ENCODE results near the gene OR8B12. TPM values are rescaled to one million over a fixed set of nuclear protein-coding genes. Genes with fewer than 3 reads are reported as not detected.

The OR8B12 gene
- polyA plus RNA-seq, 1 donor from 2014 or later, result not detected

DNA sequence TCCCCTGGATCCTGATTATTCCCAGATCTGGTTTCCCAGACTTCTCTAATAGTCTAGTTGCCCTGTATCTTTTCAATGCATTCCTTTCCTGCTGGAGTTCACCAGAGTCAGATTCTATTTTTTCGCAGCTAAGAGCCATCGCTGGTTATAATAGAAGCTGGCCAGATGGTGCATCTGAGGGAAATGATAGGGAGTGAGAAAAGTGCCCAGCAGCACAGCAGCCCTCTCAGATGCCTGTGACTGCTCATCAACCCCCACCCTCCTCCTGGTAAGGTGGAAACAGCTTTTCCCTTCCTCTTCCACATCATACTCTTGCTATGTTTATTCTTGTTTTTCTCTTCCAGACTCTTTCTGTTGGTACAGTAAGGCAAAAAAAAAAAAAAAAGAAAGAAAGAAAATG lies 39.1 kb upstream of the OR8B12 start:
- Histone ChIP-seq H3K9me3 (ENCODE audit: low read length) (no peaks in the 10 kb centered on the region), H3F3A (ENCODE audit: insufficient read depth, low read length, poor library complexity, severe bottlenecking) (no peaks in the 10 kb centered on the region), H3K9me2 (ENCODE audit: insufficient read depth, low read length) (no peaks in the 10 kb centered on the region), H3K4me2 (ENCODE audit: low read length) (no peak overlapping the region), H3K27ac (ENCODE audit: low read length) (no peak overlapping the region), H3K4me3 (ENCODE audit: low read length) (no peak overlapping the region), H3K27me3 (ENCODE audit: insufficient read depth, low read depth, low read length) (no peaks in the 10 kb centered on the region), H2AFZ (ENCODE audit: low read depth, low read length) (no peak overlapping the region), H3K79me2 (replicated peaks; ENCODE audit: insufficient read depth, low read length) (no peaks in the 10 kb centered on the region), H3K36me3 (ENCODE audit: insufficient read depth, low read length) (no peaks in the 10 kb centered on the region), H4K20me1 (ENCODE audit: insufficient read depth) (no peaks in the 10 kb centered on the region), H3K9ac (ENCODE audit: low read length) (no peak overlapping the region)
- TF ChIP-seq SMC3 (conservative IDR thresholded peaks at IDR 0.05; ENCODE audit: poor library complexity), result no peak
- no peak for TF ChIP-seq POLR2AphosphoS5 (IDR thresholded peaks at IDR 0.05)
- TF ChIP-seq EP300 (conservative IDR thresholded peaks at IDR 0.05; ENCODE audit: poor library complexity, severe bottlenecking), result no peak
- no peak for TF ChIP-seq EZH2 (IDR thresholded peaks at IDR 0.05; ENCODE audit: borderline replicate concordance, insufficient read depth, low read length, poor library complexity, severe bottlenecking)
- no peak for TF ChIP-seq TAF1 (IDR thresholded peaks at IDR 0.05; ENCODE audit: low read depth)
- TF ChIP-seq, protein P1, sequence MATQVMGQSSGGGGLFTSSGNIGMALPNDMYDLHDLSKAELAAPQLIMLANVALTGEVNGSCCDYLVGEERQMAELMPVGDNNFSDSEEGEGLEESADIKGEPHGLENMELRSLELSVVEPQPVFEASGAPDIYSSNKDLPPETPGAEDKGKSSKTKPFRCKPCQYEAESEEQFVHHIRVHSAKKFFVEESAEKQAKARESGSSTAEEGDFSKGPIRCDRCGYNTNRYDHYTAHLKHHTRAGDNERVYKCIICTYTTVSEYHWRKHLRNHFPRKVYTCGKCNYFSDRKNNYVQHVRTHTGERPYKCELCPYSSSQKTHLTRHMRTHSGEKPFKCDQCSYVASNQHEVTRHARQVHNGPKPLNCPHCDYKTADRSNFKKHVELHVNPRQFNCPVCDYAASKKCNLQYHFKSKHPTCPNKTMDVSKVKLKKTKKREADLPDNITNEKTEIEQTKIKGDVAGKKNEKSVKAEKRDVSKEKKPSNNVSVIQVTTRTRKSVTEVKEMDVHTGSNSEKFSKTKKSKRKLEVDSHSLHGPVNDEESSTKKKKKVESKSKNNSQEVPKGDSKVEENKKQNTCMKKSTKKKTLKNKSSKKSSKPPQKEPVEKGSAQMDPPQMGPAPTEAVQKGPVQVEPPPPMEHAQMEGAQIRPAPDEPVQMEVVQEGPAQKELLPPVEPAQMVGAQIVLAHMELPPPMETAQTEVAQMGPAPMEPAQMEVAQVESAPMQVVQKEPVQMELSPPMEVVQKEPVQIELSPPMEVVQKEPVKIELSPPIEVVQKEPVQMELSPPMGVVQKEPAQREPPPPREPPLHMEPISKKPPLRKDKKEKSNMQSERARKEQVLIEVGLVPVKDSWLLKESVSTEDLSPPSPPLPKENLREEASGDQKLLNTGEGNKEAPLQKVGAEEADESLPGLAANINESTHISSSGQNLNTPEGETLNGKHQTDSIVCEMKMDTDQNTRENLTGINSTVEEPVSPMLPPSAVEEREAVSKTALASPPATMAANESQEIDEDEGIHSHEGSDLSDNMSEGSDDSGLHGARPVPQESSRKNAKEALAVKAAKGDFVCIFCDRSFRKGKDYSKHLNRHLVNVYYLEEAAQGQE (IDR thresholded peaks at IDR 0.05; ENCODE audit: borderline replicate concordance), result no peak
- TF ChIP-seq, protein P2, sequence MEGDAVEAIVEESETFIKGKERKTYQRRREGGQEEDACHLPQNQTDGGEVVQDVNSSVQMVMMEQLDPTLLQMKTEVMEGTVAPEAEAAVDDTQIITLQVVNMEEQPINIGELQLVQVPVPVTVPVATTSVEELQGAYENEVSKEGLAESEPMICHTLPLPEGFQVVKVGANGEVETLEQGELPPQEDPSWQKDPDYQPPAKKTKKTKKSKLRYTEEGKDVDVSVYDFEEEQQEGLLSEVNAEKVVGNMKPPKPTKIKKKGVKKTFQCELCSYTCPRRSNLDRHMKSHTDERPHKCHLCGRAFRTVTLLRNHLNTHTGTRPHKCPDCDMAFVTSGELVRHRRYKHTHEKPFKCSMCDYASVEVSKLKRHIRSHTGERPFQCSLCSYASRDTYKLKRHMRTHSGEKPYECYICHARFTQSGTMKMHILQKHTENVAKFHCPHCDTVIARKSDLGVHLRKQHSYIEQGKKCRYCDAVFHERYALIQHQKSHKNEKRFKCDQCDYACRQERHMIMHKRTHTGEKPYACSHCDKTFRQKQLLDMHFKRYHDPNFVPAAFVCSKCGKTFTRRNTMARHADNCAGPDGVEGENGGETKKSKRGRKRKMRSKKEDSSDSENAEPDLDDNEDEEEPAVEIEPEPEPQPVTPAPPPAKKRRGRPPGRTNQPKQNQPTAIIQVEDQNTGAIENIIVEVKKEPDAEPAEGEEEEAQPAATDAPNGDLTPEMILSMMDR (IDR thresholded peaks at IDR 0.05; ENCODE audit: poor library complexity, severe bottlenecking), result no peak
- TF ChIP-seq RAD21 (conservative IDR thresholded peaks at IDR 0.05), result no peak
- TF ChIP-seq MXI1 (conservative IDR thresholded peaks at IDR 0.05; ENCODE audit: poor library complexity, severe bottlenecking), result no peak

DNA sequence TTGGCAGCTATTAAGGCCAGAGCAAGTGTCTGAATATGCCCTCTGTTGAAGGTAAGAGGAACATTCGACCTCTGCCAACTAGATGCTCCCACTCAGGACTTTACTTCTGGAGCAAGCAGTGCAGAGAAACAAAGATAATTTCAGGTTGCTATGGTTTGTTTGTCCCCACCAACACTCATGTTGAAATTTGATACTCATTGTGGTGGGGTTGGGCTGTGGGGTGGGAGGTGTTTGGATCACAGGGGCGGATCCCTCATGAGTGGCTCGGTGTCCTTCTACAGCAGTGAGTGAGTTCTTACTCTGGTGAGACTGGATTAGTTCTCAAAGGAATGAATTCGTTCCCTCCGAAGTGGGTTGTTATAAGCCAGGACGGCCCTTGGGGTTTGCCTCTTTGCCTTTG lies 38.4 kb upstream of the OR8B12 start:
- Histone ChIP-seq H3K27me3 (ENCODE audit: insufficient read depth, low read depth, low read length) (no peaks in the 10 kb centered on the region), H3K4me3 (ENCODE audit: low read length) (no peak overlapping the region), H3F3A (ENCODE audit: insufficient read depth, low read length, poor library complexity, severe bottlenecking) (no peaks in the 10 kb centered on the region), H2AFZ (ENCODE audit: low read depth, low read length) (no peak overlapping the region), H3K36me3 (ENCODE audit: insufficient read depth, low read length) (no peaks in the 10 kb centered on the region), H3K4me2 (ENCODE audit: low read length) (no peak overlapping the region), H3K27ac (ENCODE audit: low read length) (no peak overlapping the region), H3K9ac (ENCODE audit: low read length) (no peak overlapping the region), H3K9me3 (ENCODE audit: low read length) (no peaks in the 10 kb centered on the region), H4K20me1 (ENCODE audit: insufficient read depth) (no peaks in the 10 kb centered on the region), H3K79me2 (replicated peaks; ENCODE audit: insufficient read depth, low read length) (no peaks in the 10 kb centered on the region), H3K9me2 (ENCODE audit: insufficient read depth, low read length) (no peaks in the 10 kb centered on the region)
- TF ChIP-seq RAD21 (conservative IDR thresholded peaks at IDR 0.05) (no peak), TAF1 (IDR thresholded peaks at IDR 0.05; ENCODE audit: low read depth) (no peak), SMC3 (conservative IDR thresholded peaks at IDR 0.05; ENCODE audit: poor library complexity) (no peak), EP300 (conservative IDR thresholded peaks at IDR 0.05; ENCODE audit: poor library complexity, severe bottlenecking) (no peak), MXI1 (conservative IDR thresholded peaks at IDR 0.05; ENCODE audit: poor library complexity, severe bottlenecking) (no peak), POLR2AphosphoS5 (IDR thresholded peaks at IDR 0.05) (no peak)
- TF ChIP-seq, protein P1 (IDR thresholded peaks at IDR 0.05; ENCODE audit: borderline replicate concordance), result no peak
- TF ChIP-seq, protein P2 (IDR thresholded peaks at IDR 0.05; ENCODE audit: poor library complexity, severe bottlenecking), result no peak
